A673 (cell line): ENCODE data around the gene FBXO21. TPM values are rescaled to one million over a fixed set of nuclear protein-coding genes. Genes with fewer than 3 reads are reported as not detected.

Experiments
- BruUV-seq: library from RNA; stranded (reverse); fragments of 400-500 nt; replicated peaks from 2 replicates; lab custom pipeline; 2021; lab: Mats Ljungman, UMichigan
- CTCF ChIA-PET: fragments of 300-600 bp; sonication (Branson Sonifier 250); formaldehyde crosslinking; loops from one replicate; lab custom pipeline; 2022; ENCODE audit warnings: antibody characterized with exemption; lab: Charles Lee
- POLR2A ChIA-PET: fragments of 300-600 bp; sonication (Branson Sonifier 250); formaldehyde crosslinking; loops from one replicate; lab custom pipeline; 2022; ENCODE audit warnings: antibody characterized with exemption; ENCODE audit not compliant: low non-redundant PET; lab: Charles Lee
- DNase-seq: peaks from one replicate; pipeline ENCODE4 v3.0.0-alpha.2; 2015; ENCODE audit warnings: low spot score
- H3K27ac ChIP-seq: fragments of 200-600 bp; sonication (generic); 2 replicates; pipeline ENCODE4 v1.5.1; 2016; ENCODE audit warnings: mixed run types, low read depth, mild to moderate bottlenecking, mixed read lengths, antibody characterized with exemption, low read length; ENCODE audit not compliant: poor library complexity, severe bottlenecking
- H3K27me3 ChIP-seq: fragments of 200-600 bp; sonication (generic); replicated peaks from 2 replicates; pipeline ENCODE4 v1.6.1; 2017; ENCODE audit warnings: mixed run types, low read depth, mild to moderate bottlenecking, mixed read lengths, antibody characterized with exemption, low read length; ENCODE audit not compliant: insufficient read depth, poor library complexity
- H3K36me3 ChIP-seq: fragments of 200-600 bp; sonication (generic); 2 replicates; pipeline ENCODE4 v1.6.1; 2016; ENCODE audit warnings: mixed run types, mild to moderate bottlenecking, mixed read lengths, antibody characterized with exemption, low read length; ENCODE audit not compliant: insufficient read depth, poor library complexity, severe bottlenecking
- H3K4me1 ChIP-seq: fragments of 200-600 bp; sonication (generic); 2 replicates; pipeline ENCODE4 v1.6.1; 2017; ENCODE audit warnings: mixed run types, mild to moderate bottlenecking, mixed read lengths, antibody characterized with exemption, low read length; ENCODE audit not compliant: insufficient read depth, poor library complexity, severe bottlenecking
- H3K4me3 ChIP-seq: fragments of 200-600 bp; sonication (generic); 2 replicates; pipeline ENCODE4 v1.5.1; 2016; ENCODE audit warnings: low read depth, mixed run types, mild to moderate bottlenecking, mixed read lengths, low read length; ENCODE audit not compliant: poor library complexity, severe bottlenecking
- H3K9me3 ChIP-seq: fragments of 200-600 bp; sonication (generic); 2 replicates; pipeline ENCODE4 v1.6.1; 2016; ENCODE audit warnings: mixed run types, low read depth, mild to moderate bottlenecking, mixed read lengths, antibody characterized with exemption, low read length; ENCODE audit not compliant: poor library complexity, severe bottlenecking
- EZH2 ChIP-seq: fragments of 200-600 bp; sonication (generic); IDR thresholded peaks from 2 replicates; pipeline ENCODE4 v1.6.1; 2017; ENCODE audit warnings: borderline replicate concordance, low read depth, mild to moderate bottlenecking, mixed read lengths, antibody characterized with exemption, low read length; ENCODE audit not compliant: poor library complexity, severe bottlenecking
- intact Hi-C: fragments of 100-400 bp; cut with micrococcal nuclease; formaldehyde crosslinking; loops from one replicate; pipeline ENCODE4 v1.10.0; 2022; ENCODE audit not compliant: unreplicated experiment
- total RNA-seq: library from RNA; stranded (reverse); gene quantifications from 2 replicates; pipeline ENCODE4 v1.2.3, GENCODE V29; 2021
- TF ChIP-seq, protein P1 (sequence below): fragments of 300-800, 200-600 bp; sonication (generic); conservative IDR thresholded peaks from 2 replicates; pipeline ENCODE4 v1.5.1; 2017; ENCODE audit warnings: low read depth, mild to moderate bottlenecking, antibody characterized with exemption, low read length, moderate library complexity, mixed read lengths

The FBXO21 gene
- total RNA-seq, 1 experiment from 2014 or later = 45.4 TPM

DNA sequence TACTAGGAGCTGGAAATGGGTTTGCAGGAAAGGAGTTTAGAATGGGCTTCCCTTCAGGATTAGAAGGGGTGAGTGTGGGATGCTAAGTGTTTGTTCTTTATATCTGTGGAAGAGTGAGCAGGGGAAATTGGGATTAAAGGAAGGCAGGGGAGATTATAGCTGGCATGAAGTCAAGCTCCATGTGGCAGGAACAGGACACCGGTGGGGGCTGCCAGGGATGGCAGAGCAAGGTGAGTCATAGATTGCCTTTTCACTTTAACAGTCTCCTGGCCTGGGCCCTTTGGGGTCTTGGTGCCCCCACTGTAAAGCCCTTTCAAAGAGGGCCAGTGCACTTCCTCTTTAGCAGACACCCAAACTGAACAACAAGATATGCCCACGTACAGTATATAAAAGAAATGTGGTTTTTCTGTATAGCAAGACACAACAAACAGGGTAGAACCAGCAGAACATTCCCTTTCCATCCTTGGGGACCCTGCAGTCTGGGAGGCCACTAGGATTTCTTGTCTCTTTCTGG lies 23.1 kb upstream of the FBXO21 start:
- H3K36me3 ChIP-seq = peaks cover 4% of the 10 kb centered on the region
- no peaks in the 10 kb centered on the region for H3K4me1 ChIP-seq
- DNase-seq = no peak
- CTCF ChIA-PET = interaction anchor here (0.6 kb wide), 1 partner anchor 49 kb away, joined by 3 read pairs; no protein-coding TSS in a partner anchor
- no peak overlapping the region for H3K27ac ChIP-seq
- POLR2A ChIA-PET = no interaction called here
- no TSS peak for BruUV-seq
- H3K27me3 ChIP-seq = no peaks in the 10 kb centered on the region
- intact Hi-C loops = loop anchor here (2.0 to 5.0 kb wide), 4 partner anchors 373 to 639 kb away; no protein-coding TSS in a partner anchor
- no peaks in the 10 kb centered on the region for H3K9me3 ChIP-seq
- TF ChIP-seq, protein P1, sequence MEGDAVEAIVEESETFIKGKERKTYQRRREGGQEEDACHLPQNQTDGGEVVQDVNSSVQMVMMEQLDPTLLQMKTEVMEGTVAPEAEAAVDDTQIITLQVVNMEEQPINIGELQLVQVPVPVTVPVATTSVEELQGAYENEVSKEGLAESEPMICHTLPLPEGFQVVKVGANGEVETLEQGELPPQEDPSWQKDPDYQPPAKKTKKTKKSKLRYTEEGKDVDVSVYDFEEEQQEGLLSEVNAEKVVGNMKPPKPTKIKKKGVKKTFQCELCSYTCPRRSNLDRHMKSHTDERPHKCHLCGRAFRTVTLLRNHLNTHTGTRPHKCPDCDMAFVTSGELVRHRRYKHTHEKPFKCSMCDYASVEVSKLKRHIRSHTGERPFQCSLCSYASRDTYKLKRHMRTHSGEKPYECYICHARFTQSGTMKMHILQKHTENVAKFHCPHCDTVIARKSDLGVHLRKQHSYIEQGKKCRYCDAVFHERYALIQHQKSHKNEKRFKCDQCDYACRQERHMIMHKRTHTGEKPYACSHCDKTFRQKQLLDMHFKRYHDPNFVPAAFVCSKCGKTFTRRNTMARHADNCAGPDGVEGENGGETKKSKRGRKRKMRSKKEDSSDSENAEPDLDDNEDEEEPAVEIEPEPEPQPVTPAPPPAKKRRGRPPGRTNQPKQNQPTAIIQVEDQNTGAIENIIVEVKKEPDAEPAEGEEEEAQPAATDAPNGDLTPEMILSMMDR = no peak
- no peak for TF ChIP-seq EZH2
- no peak overlapping the region for H3K4me3 ChIP-seq

DNA sequence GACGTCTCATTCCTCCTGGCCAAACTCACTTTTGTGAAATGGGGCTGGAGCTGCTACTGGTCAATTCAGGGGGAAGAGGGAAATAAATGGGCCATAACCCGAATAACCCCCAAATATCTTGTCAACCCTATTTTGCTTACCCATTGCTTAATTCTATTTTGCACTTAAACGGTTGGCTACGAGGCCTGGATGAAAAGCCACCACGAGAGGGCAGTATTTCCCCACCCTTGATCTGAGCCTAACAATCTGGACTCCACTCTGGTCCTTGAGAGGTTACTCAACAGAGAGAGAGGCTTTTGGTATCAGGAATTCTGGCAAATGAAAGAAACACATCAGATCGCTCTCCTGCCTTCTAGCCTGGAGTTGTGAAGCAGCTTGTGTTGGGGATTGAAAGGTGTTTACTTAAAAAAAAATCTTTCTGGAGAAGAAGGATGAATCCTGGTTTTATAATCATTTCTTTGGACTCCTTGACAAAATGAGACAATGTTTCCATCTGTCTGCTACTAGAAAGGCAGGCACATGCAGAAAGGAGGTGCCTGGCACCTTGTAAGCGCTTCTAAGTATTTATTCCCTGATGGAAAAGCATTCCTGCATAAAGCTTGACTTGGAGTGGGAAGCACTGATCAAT lies 22.4 kb upstream of the FBXO21 start:
- DNase-seq = peak; percentile 82
- TF ChIP-seq, protein P1 = peak; percentile 90
- TF ChIP-seq EZH2 = no peak
- BruUV-seq = no TSS peak
- Histone ChIP-seq H3K27ac (no peak overlapping the region), H3K9me3 (no peaks in the 10 kb centered on the region), H3K36me3 (peaks cover 4% of the 10 kb centered on the region), H3K27me3 (no peaks in the 10 kb centered on the region), H3K4me1 (no peaks in the 10 kb centered on the region), H3K4me3 (no peak overlapping the region)
- intact Hi-C loops = loop anchor here (2.0 to 5.0 kb wide), 4 partner anchors 374 to 640 kb away; no protein-coding TSS in a partner anchor
- POLR2A ChIA-PET = no interaction called here
- CTCF ChIA-PET = interaction anchor here (0.6 kb wide), 1 partner anchor 49 kb away, joined by 3 read pairs; no protein-coding TSS in a partner anchor

DNA sequence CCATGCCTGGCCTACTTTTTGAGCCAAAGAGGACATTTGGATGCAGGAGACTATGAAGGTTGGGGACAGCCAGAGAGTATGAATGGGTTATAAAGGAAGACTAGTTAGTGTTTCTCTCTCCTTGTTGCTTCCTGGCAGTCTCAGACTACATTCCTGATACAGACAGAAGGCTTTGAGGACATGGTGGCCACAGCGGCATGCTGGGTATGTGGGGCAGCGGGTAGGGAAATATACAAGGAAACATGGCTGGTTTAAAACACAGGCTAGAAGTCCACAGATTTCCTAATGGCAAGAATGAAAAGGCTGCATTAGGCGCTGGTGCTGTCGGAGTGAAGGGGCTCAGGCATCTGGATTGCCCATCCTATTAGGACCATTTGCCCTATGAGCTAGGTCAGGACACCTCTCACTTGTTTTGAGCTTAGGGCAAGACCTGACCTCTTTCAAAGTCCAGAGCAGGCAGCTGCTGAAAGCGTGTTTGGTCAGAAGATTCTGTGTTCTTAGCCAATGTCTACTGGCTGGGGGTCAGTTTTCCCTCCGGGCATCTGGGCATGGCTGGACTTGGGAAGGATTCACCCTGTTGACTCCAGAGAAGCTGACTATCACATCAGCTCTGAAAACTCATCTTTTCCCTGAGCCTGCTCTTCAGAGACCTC lies 20.1 kb upstream of the FBXO21 start:
- no peaks in the 10 kb centered on the region for H3K27me3 ChIP-seq
- intact Hi-C loops = loop anchor here (5.0 kb wide), 2 partner anchors 627 to 642 kb away; no protein-coding TSS in a partner anchor
- no TSS peak for BruUV-seq
- ChIA-PET POLR2A (no interaction called here), CTCF (no interaction called here)
- no peak overlapping the region for H3K27ac ChIP-seq
- H3K36me3 ChIP-seq = no peaks in the 10 kb centered on the region
- DNase-seq = no peak
- no peak overlapping the region for H3K4me3 ChIP-seq
- no peak for TF ChIP-seq EZH2
- TF ChIP-seq, protein P1 = no peak
- H3K4me1 ChIP-seq = no peaks in the 10 kb centered on the region
- H3K9me3 ChIP-seq = no peaks in the 10 kb centered on the region
